Body of pancreas (tissue), 4 donors: ENCODE results near the gene ANAPC2.

ENCODE experiments used
- POLR2A ChIP-seq, 3 donors: fragments of 450-650 bp; IDR thresholded peaks; one replicate each; pipeline ENCODE4 v1.6.1; 2016; ENCODE audit warnings: antibody characterized with exemption in 3 of 3, mild to moderate bottlenecking in 2 of 3
- TF ChIP-seq, protein P1 (sequence below), 7 experiments: fragments of 450-650 bp in 4 of 7; fragments of 200-600 bp in 3 of 7; sonication (generic) in 3 of 7; IDR thresholded peaks; one replicate each; pipeline ENCODE4 v1.5.1; 2016 to 2019; ENCODE audit warnings: antibody characterized with exemption in 7 of 7

DNA sequence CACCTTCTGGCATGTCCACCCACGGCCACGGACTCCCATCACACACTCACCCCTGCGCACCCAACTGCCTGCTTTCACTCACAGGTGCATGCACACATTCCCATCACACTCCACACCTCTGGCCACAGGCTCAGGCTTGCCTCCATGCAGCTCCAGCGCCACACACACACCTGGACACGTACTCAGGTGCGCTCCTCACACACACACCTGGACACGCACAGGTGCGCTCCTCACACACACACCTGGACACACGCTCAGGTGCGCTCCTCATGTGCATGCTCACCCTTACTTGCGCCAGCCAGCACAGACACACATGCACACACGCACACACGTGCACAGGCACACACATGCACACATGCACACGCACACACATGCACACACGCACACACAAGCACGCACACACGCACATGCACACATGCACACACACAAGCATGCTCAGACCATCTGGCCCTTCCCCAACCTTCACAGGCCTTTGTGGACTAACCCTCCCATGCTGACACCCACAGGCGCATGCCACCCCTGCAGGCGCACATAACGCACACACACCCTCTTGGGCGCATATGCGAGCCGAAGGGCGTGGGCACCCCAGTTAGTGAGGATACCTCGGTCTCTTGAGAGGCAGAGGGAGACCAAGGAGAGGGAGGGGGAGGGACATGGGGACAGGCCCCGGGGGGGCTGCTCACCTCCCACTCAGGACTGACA lies 41.1 kb downstream of the ANAPC2 start:
- TF ChIP-seq, protein P1, sequence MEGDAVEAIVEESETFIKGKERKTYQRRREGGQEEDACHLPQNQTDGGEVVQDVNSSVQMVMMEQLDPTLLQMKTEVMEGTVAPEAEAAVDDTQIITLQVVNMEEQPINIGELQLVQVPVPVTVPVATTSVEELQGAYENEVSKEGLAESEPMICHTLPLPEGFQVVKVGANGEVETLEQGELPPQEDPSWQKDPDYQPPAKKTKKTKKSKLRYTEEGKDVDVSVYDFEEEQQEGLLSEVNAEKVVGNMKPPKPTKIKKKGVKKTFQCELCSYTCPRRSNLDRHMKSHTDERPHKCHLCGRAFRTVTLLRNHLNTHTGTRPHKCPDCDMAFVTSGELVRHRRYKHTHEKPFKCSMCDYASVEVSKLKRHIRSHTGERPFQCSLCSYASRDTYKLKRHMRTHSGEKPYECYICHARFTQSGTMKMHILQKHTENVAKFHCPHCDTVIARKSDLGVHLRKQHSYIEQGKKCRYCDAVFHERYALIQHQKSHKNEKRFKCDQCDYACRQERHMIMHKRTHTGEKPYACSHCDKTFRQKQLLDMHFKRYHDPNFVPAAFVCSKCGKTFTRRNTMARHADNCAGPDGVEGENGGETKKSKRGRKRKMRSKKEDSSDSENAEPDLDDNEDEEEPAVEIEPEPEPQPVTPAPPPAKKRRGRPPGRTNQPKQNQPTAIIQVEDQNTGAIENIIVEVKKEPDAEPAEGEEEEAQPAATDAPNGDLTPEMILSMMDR (IDR thresholded peaks at IDR 0.05): no peak
- TF ChIP-seq POLR2A (IDR thresholded peaks at IDR 0.05): no peak
